Measurements from ENCODE around the gene RIMKLA. TPM values are rescaled to one million over a fixed set of nuclear protein-coding genes. Genes with fewer than 3 reads are reported as not detected.

Gene RIMKLA
- total RNA-seq, 1 donor from 2014 or later, result 0.29 TPM

GRCh38 chr1:42381280-42381673, 685 bp downstream of the RIMKLA start:
- Histone ChIP-seq H3K36me3 (ENCODE audit: control insufficient read depth, insufficient read depth, low read length) (no peaks in the 10 kb centered on the region), H3K27me3 (ENCODE audit: control insufficient read depth, insufficient read depth, low read length) (peaks cover 17% of the 10 kb centered on the region), H3K4me3 (ENCODE audit: low read depth, low read length) (peak overlapping the region; percentile 41)
- no peak for DNase-seq (ENCODE audit: low read depth)
- TF ChIP-seq CTCF (IDR thresholded peaks at IDR 0.05; ENCODE audit: insufficient read depth, low read length, poor library complexity, severe bottlenecking), result no peak

GRCh38 chr1:42385283-42385682, 4.7 kb downstream of the RIMKLA start:
- TF ChIP-seq CTCF (IDR thresholded peaks at IDR 0.05; ENCODE audit: insufficient read depth, low read length, poor library complexity, severe bottlenecking), result no peak
- Histone ChIP-seq H3K27me3 (ENCODE audit: control insufficient read depth, insufficient read depth, low read length) (peaks cover 12% of the 10 kb centered on the region), H3K36me3 (ENCODE audit: control insufficient read depth, insufficient read depth, low read length) (no peaks in the 10 kb centered on the region), H3K4me3 (ENCODE audit: low read depth, low read length) (no peak overlapping the region)
- no peak for DNase-seq (ENCODE audit: low read depth)

GRCh38 chr1:42386051-42386450, 5.5 kb downstream of the RIMKLA start:
- TF ChIP-seq CTCF (IDR thresholded peaks at IDR 0.05; ENCODE audit: insufficient read depth, low read length, poor library complexity, severe bottlenecking), result no peak
- no peaks in the 10 kb centered on the region for H3K36me3 ChIP-seq (ENCODE audit: control insufficient read depth, insufficient read depth, low read length)
- H3K4me3 ChIP-seq (ENCODE audit: low read depth, low read length), result no peak overlapping the region
- H3K27me3 ChIP-seq (ENCODE audit: control insufficient read depth, insufficient read depth, low read length), result peaks cover 8% of the 10 kb centered on the region
- no peak for DNase-seq (ENCODE audit: low read depth)

GRCh38 chr1:42392255-42392654, 11.7 kb downstream of the RIMKLA start:
- no peak for TF ChIP-seq CTCF (IDR thresholded peaks at IDR 0.05; ENCODE audit: insufficient read depth, low read length, poor library complexity, severe bottlenecking)
- no peak overlapping the region for H3K4me3 ChIP-seq (ENCODE audit: low read depth, low read length)
- no peaks in the 10 kb centered on the region for H3K36me3 ChIP-seq (ENCODE audit: control insufficient read depth, insufficient read depth, low read length)
- DNase-seq (ENCODE audit: low read depth), result no peak
- no peaks in the 10 kb centered on the region for H3K27me3 ChIP-seq (ENCODE audit: control insufficient read depth, insufficient read depth, low read length)

- Histone ChIP-seq H3K4me3 (ENCODE audit: low read depth, low read length) (no peak overlapping the region), H3K27me3 (ENCODE audit: control insufficient read depth, insufficient read depth, low read length) (no peaks in the 10 kb centered on the region), H3K36me3 (ENCODE audit: control insufficient read depth, insufficient read depth, low read length) (no peaks in the 10 kb centered on the region)
- no peak for TF ChIP-seq CTCF (IDR thresholded peaks at IDR 0.05; ENCODE audit: insufficient read depth, low read length, poor library complexity, severe bottlenecking)
- DNase-seq (ENCODE audit: low read depth), result no peak
These were observed 12.6 kb downstream of the RIMKLA start for GRCh38 chr1:42392967-42393848.
